H9 (cell line): ENCODE results near the gene SEC61A1. TPM values are rescaled to one million over a fixed set of nuclear protein-coding genes. Genes with fewer than 3 reads are reported as not detected.

ENCODE experiments used
- DNase-seq: peaks from one replicate; pipeline ENCODE4 v3.0.0-alpha.2; 2017
- H2AFZ ChIP-seq: one replicate; pipeline ENCODE4 v1.6.1; 2013; ENCODE audit warnings: mild to moderate bottlenecking, low read length, control low read depth, moderate library complexity
- H2AK5ac ChIP-seq: 2 replicates; pipeline ENCODE4 v1.6.1; 2013; ENCODE audit warnings: low read length, control low read depth, mixed read lengths; ENCODE audit not compliant: insufficient read length
- H2BK120ac ChIP-seq: one replicate; pipeline ENCODE4 v1.6.1; 2013; ENCODE audit warnings: low read depth, mild to moderate bottlenecking, low read length, control low read depth, inconsistent platforms; ENCODE audit not compliant: poor library complexity, severe bottlenecking
- H2BK12ac ChIP-seq: 2 replicates; pipeline ENCODE4 v1.6.1; 2013; ENCODE audit warnings: low read length, control low read depth, mixed read lengths, low read depth; ENCODE audit not compliant: insufficient read length
- H2BK15ac ChIP-seq: 2 replicates; pipeline ENCODE4 v1.6.1; 2013; ENCODE audit warnings: low read depth, low read length, control low read depth
- H2BK20ac ChIP-seq: one replicate; pipeline ENCODE4 v1.6.1; 2013; ENCODE audit warnings: low read depth, mild to moderate bottlenecking, low read length, control low read depth, inconsistent platforms; ENCODE audit not compliant: poor library complexity, severe bottlenecking
- H2BK5ac ChIP-seq: 2 replicates; pipeline ENCODE4 v1.6.1; 2013; ENCODE audit warnings: low read length, control low read depth, mixed read lengths; ENCODE audit not compliant: insufficient read length
- H3K14ac ChIP-seq: 2 replicates; pipeline ENCODE4 v1.6.1; 2013; ENCODE audit warnings: low read length, control low read depth; ENCODE audit not compliant: insufficient read depth
- H3K18ac ChIP-seq: 2 replicates; pipeline ENCODE4 v1.6.1; 2013; ENCODE audit warnings: low read depth, mild to moderate bottlenecking, mixed read lengths, low read length, control low read depth; ENCODE audit not compliant: insufficient read length
- H3K23ac ChIP-seq: 2 replicates; pipeline ENCODE4 v1.6.1; 2013; ENCODE audit warnings: low read length, control low read depth, mixed read lengths, low read depth; ENCODE audit not compliant: insufficient read length
- H3K23me2 ChIP-seq: 2 replicates; pipeline ENCODE4 v1.6.1; 2013; ENCODE audit warnings: low read depth, mild to moderate bottlenecking, mixed read lengths, low read length, control low read depth; ENCODE audit not compliant: insufficient read length, poor library complexity, severe bottlenecking
- H3K27ac ChIP-seq: 2 replicates; pipeline ENCODE4 v1.5.1; 2013; ENCODE audit warnings: low read length, control low read depth, mixed read lengths, low read depth; ENCODE audit not compliant: insufficient read length
- H3K27me3 ChIP-seq: 2 replicates; pipeline ENCODE4 v1.6.1; 2013; ENCODE audit warnings: low read length, control low read depth, inconsistent platforms; ENCODE audit not compliant: insufficient read depth
- H3K4ac ChIP-seq: 2 replicates; pipeline ENCODE4 v1.6.1; 2013; ENCODE audit warnings: low read depth, mild to moderate bottlenecking, control low read depth, inconsistent platforms, low read length, moderate library complexity
- H3K4me1 ChIP-seq: 2 replicates; pipeline ENCODE4 v1.6.1; 2013; ENCODE audit warnings: low read length, control low read depth, inconsistent platforms; ENCODE audit not compliant: insufficient read depth
- H3K4me2 ChIP-seq: 2 replicates; pipeline ENCODE4 v1.6.1; 2013; ENCODE audit warnings: low read length, control low read depth, mixed read lengths; ENCODE audit not compliant: insufficient read length, insufficient read depth
- H3K56ac ChIP-seq: 2 replicates; pipeline ENCODE4 v1.6.1; 2013; ENCODE audit warnings: low read depth, mild to moderate bottlenecking, mixed read lengths, low read length, control low read depth; ENCODE audit not compliant: insufficient read length
- H3K79me1 ChIP-seq: 2 replicates; pipeline ENCODE4 v1.6.1; 2013; ENCODE audit warnings: low read depth, mild to moderate bottlenecking, moderate library complexity, low read length, control low read depth, inconsistent platforms; ENCODE audit not compliant: insufficient read depth, poor library complexity, severe bottlenecking
- H3K79me2 ChIP-seq: 2 replicates; pipeline ENCODE4 v1.6.1; 2013; ENCODE audit warnings: low read length, control low read depth, inconsistent platforms; ENCODE audit not compliant: insufficient read depth
- H3K9ac ChIP-seq: 2 replicates; pipeline ENCODE4 v1.6.1; 2013; ENCODE audit warnings: low read length, control low read depth, mixed read lengths; ENCODE audit not compliant: insufficient read length; ENCODE audit errors: extremely low read depth
- H3K9me3 ChIP-seq: one replicate; pipeline ENCODE4 v1.6.1; 2013; ENCODE audit warnings: low read depth, low read length, inconsistent platforms; ENCODE audit not compliant: control insufficient read depth
- H3T11ph ChIP-seq: one replicate; pipeline ENCODE4 v1.6.1; 2013; ENCODE audit warnings: mild to moderate bottlenecking, low read length, control low read depth, inconsistent platforms
- H4K20me1 ChIP-seq: one replicate; pipeline ENCODE4 v1.6.1; 2013; ENCODE audit not compliant: control insufficient read depth, insufficient read length, insufficient read depth
- H4K5ac ChIP-seq: 2 replicates; pipeline ENCODE4 v1.6.1; 2013; ENCODE audit warnings: low read depth, mild to moderate bottlenecking, mixed read lengths, low read length, control low read depth; ENCODE audit not compliant: insufficient read length
- H4K8ac ChIP-seq: replicated peaks from 2 replicates; pipeline ENCODE4 v1.6.1; 2013; ENCODE audit warnings: low read length, control low read depth, mixed read lengths, low read depth; ENCODE audit not compliant: insufficient read length
- H4K91ac ChIP-seq: 2 replicates; pipeline ENCODE4 v1.6.1; 2013; ENCODE audit warnings: low read depth, mild to moderate bottlenecking, moderate library complexity, mixed read lengths, low read length, control low read depth; ENCODE audit not compliant: insufficient read length
- H3K27ac Mint-ChIP-seq, 3 experiments: 2 replicates in 2 of 3; 3 replicates in 1 of 3; pipeline ENCODE4 v1.8.0; 2020 to 2021; ENCODE audit warnings: mixed read lengths in 3 of 3, mild to moderate bottlenecking in 1 of 3, moderate library complexity in 1 of 3
- H3K27me3 Mint-ChIP-seq: 2 replicates; pipeline ENCODE4 v1.8.0; 2021; ENCODE audit warnings: low read depth, mild to moderate bottlenecking, moderate library complexity, mixed read lengths
- H3K36me3 Mint-ChIP-seq, 3 experiments: 2 replicates in 2 of 3; 3 replicates in 1 of 3; pipeline ENCODE4 v1.8.0; 2020 to 2021; ENCODE audit warnings: low read depth in 3 of 3, mixed read lengths in 3 of 3; ENCODE audit not compliant: insufficient read depth in 1 of 3
- H3K4me1 Mint-ChIP-seq, 2 experiments: 2 replicates each; pipeline ENCODE4 v1.8.0; 2020; ENCODE audit warnings: mixed read lengths in 2 of 2
- H3K4me3 Mint-ChIP-seq, 2 experiments: 2 replicates in 1 of 2; 3 replicates in 1 of 2; pipeline ENCODE4 v1.8.0; 2020 to 2021; ENCODE audit warnings: mild to moderate bottlenecking in 2 of 2, mixed read lengths in 2 of 2, moderate library complexity in 1 of 2
- H3K9me3 Mint-ChIP-seq, 2 experiments: 2 replicates in 1 of 2; 3 replicates in 1 of 2; pipeline ENCODE4 v1.8.0; 2020; ENCODE audit warnings: mild to moderate bottlenecking in 2 of 2, mixed read lengths in 2 of 2, moderate library complexity in 1 of 2
- WGBS: extraction: QIAGEN DNeasy Blood & Tissue Kit; methylation state at CpG from one replicate; pipeline ENCODE4 v1.1.7; 2013; ENCODE audit warnings: missing lambda C conversion rate, low lambda C conversion rate, mixed read lengths; ENCODE audit not compliant: insufficient read length; ENCODE audit errors: extremely low coverage; 5-methylcytosine and 5-hydroxymethylcytosine counted together
- total RNA-seq: library from RNA; stranded (reverse); gene quantifications from 2 replicates; pipeline ENCODE4 v1.2.1, GENCODE V29; 2021
- TF ChIP-seq, protein P1 (sequence below): fragments of 200-600 bp; sonication (generic); conservative IDR thresholded peaks from 3 replicates; pipeline ENCODE4 v1.8.0; 2021; ENCODE audit warnings: antibody characterized with exemption, mild to moderate bottlenecking

The SEC61A1 gene
- total RNA-seq, 1 experiment from 2014 or later: 146 TPM

DNA sequence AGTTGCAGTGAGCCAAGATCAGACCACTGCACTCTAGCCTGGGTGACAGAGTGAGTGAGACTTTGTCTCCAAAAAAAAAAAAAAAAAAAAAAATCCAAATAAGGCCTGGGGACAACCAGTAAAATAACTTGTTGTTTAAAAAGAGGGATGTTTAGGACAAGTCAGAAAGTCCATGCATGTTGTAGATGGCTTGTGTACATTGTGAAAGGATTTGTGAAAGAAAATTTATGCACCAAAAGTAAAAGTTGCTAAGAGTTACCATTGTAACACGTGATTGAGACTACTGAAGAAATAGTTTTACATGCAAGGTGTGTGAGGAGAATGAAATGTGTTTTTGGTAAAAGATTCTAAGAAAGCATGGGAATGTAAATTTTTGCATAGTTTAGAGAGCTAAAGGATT, 35.7 kb upstream of the SEC61A1 start:
- Histone ChIP-seq H3K14ac (no peak overlapping the region), H3K79me2 (no peaks in the 10 kb centered on the region), H4K8ac (no peak overlapping the region), H3K9me3 (no peaks in the 10 kb centered on the region), H2BK120ac (no peak overlapping the region), H3T11ph (no peak overlapping the region), H3K56ac (no peak overlapping the region), H3K9ac (no peak overlapping the region), H2AFZ (no peak overlapping the region), H4K5ac (no peak overlapping the region), H3K27me3 (no peaks in the 10 kb centered on the region), H2AK5ac (no peak overlapping the region), H2BK15ac (no peak overlapping the region), H4K20me1 (no peaks in the 10 kb centered on the region), H2BK5ac (no peak overlapping the region), H3K23me2 (no peaks in the 10 kb centered on the region), H2BK20ac (no peak overlapping the region), H3K4ac (no peak overlapping the region), H3K23ac (no peak overlapping the region), H3K18ac (no peak overlapping the region), H2BK12ac (no peak overlapping the region), H3K27ac (no peak overlapping the region), H3K4me2 (no peak overlapping the region), H3K4me1 (no peaks in the 10 kb centered on the region; the same call in 1 of the 2 replicates), H3K79me1 (no peaks in the 10 kb centered on the region), H4K91ac (no peak overlapping the region)
- Mint-ChIP-seq H3K4me3 (no peak overlapping the region), H3K27ac (no peak overlapping the region), H3K9me3 (peaks cover 13 to 17% of the 10 kb centered on the region in 2 experiments), H3K36me3 (peaks cover 0 to 5% (median 5%) of the 10 kb centered on the region in 3 experiments; a peak in 5 of 7 replicates), H3K27me3 (peaks cover 2% of the 10 kb centered on the region; the same call in 1 of the 2 replicates), H3K4me1 (peaks cover 1 to 2% of the 10 kb centered on the region in 2 experiments)
- TF ChIP-seq, protein P1, sequence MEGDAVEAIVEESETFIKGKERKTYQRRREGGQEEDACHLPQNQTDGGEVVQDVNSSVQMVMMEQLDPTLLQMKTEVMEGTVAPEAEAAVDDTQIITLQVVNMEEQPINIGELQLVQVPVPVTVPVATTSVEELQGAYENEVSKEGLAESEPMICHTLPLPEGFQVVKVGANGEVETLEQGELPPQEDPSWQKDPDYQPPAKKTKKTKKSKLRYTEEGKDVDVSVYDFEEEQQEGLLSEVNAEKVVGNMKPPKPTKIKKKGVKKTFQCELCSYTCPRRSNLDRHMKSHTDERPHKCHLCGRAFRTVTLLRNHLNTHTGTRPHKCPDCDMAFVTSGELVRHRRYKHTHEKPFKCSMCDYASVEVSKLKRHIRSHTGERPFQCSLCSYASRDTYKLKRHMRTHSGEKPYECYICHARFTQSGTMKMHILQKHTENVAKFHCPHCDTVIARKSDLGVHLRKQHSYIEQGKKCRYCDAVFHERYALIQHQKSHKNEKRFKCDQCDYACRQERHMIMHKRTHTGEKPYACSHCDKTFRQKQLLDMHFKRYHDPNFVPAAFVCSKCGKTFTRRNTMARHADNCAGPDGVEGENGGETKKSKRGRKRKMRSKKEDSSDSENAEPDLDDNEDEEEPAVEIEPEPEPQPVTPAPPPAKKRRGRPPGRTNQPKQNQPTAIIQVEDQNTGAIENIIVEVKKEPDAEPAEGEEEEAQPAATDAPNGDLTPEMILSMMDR: no peak
- no CpG with 5 or more reads among the region's 1 CpG for WGBS
- no peak for DNase-seq
